H9 (cell line): Measurements from ENCODE around the gene CACNB4. TPM values are rescaled to one million over a fixed set of nuclear protein-coding genes. Genes with fewer than 3 reads are reported as not detected.

Experiments
- DNase-seq: peaks from one replicate; pipeline ENCODE4 v3.0.0-alpha.2; 2017
- H2AFZ ChIP-seq: one replicate; pipeline ENCODE4 v1.6.1; 2013; ENCODE audit warnings: mild to moderate bottlenecking, low read length, control low read depth, moderate library complexity
- H2AK5ac ChIP-seq: 2 replicates; pipeline ENCODE4 v1.6.1; 2013; ENCODE audit warnings: low read length, control low read depth, mixed read lengths; ENCODE audit not compliant: insufficient read length
- H2BK120ac ChIP-seq: one replicate; pipeline ENCODE4 v1.6.1; 2013; ENCODE audit warnings: low read depth, mild to moderate bottlenecking, low read length, control low read depth, inconsistent platforms; ENCODE audit not compliant: poor library complexity, severe bottlenecking
- H2BK12ac ChIP-seq: 2 replicates; pipeline ENCODE4 v1.6.1; 2013; ENCODE audit warnings: low read length, control low read depth, mixed read lengths, low read depth; ENCODE audit not compliant: insufficient read length
- H2BK15ac ChIP-seq: 2 replicates; pipeline ENCODE4 v1.6.1; 2013; ENCODE audit warnings: low read depth, low read length, control low read depth
- H2BK20ac ChIP-seq: one replicate; pipeline ENCODE4 v1.6.1; 2013; ENCODE audit warnings: low read depth, mild to moderate bottlenecking, low read length, control low read depth, inconsistent platforms; ENCODE audit not compliant: poor library complexity, severe bottlenecking
- H2BK5ac ChIP-seq: 2 replicates; pipeline ENCODE4 v1.6.1; 2013; ENCODE audit warnings: low read length, control low read depth, mixed read lengths; ENCODE audit not compliant: insufficient read length
- H3K14ac ChIP-seq: 2 replicates; pipeline ENCODE4 v1.6.1; 2013; ENCODE audit warnings: low read length, control low read depth; ENCODE audit not compliant: insufficient read depth
- H3K18ac ChIP-seq: 2 replicates; pipeline ENCODE4 v1.6.1; 2013; ENCODE audit warnings: low read depth, mild to moderate bottlenecking, mixed read lengths, low read length, control low read depth; ENCODE audit not compliant: insufficient read length
- H3K23ac ChIP-seq: 2 replicates; pipeline ENCODE4 v1.6.1; 2013; ENCODE audit warnings: low read length, control low read depth, mixed read lengths, low read depth; ENCODE audit not compliant: insufficient read length
- H3K23me2 ChIP-seq: 2 replicates; pipeline ENCODE4 v1.6.1; 2013; ENCODE audit warnings: low read depth, mild to moderate bottlenecking, mixed read lengths, low read length, control low read depth; ENCODE audit not compliant: insufficient read length, poor library complexity, severe bottlenecking
- H3K27ac ChIP-seq: 2 replicates; pipeline ENCODE4 v1.5.1; 2013; ENCODE audit warnings: low read length, control low read depth, mixed read lengths, low read depth; ENCODE audit not compliant: insufficient read length
- H3K27me3 ChIP-seq: 2 replicates; pipeline ENCODE4 v1.6.1; 2013; ENCODE audit warnings: low read length, control low read depth, inconsistent platforms; ENCODE audit not compliant: insufficient read depth
- H3K4ac ChIP-seq: 2 replicates; pipeline ENCODE4 v1.6.1; 2013; ENCODE audit warnings: low read depth, mild to moderate bottlenecking, control low read depth, inconsistent platforms, low read length, moderate library complexity
- H3K4me1 ChIP-seq: 2 replicates; pipeline ENCODE4 v1.6.1; 2013; ENCODE audit warnings: low read length, control low read depth, inconsistent platforms; ENCODE audit not compliant: insufficient read depth
- H3K4me2 ChIP-seq: 2 replicates; pipeline ENCODE4 v1.6.1; 2013; ENCODE audit warnings: low read length, control low read depth, mixed read lengths; ENCODE audit not compliant: insufficient read length, insufficient read depth
- H3K56ac ChIP-seq: 2 replicates; pipeline ENCODE4 v1.6.1; 2013; ENCODE audit warnings: low read depth, mild to moderate bottlenecking, mixed read lengths, low read length, control low read depth; ENCODE audit not compliant: insufficient read length
- H3K79me1 ChIP-seq: 2 replicates; pipeline ENCODE4 v1.6.1; 2013; ENCODE audit warnings: low read depth, mild to moderate bottlenecking, moderate library complexity, low read length, control low read depth, inconsistent platforms; ENCODE audit not compliant: insufficient read depth, poor library complexity, severe bottlenecking
- H3K79me2 ChIP-seq: 2 replicates; pipeline ENCODE4 v1.6.1; 2013; ENCODE audit warnings: low read length, control low read depth, inconsistent platforms; ENCODE audit not compliant: insufficient read depth
- H3K9ac ChIP-seq: 2 replicates; pipeline ENCODE4 v1.6.1; 2013; ENCODE audit warnings: low read length, control low read depth, mixed read lengths; ENCODE audit not compliant: insufficient read length; ENCODE audit errors: extremely low read depth
- H3K9me3 ChIP-seq: one replicate; pipeline ENCODE4 v1.6.1; 2013; ENCODE audit warnings: low read depth, low read length, inconsistent platforms; ENCODE audit not compliant: control insufficient read depth
- H3T11ph ChIP-seq: one replicate; pipeline ENCODE4 v1.6.1; 2013; ENCODE audit warnings: mild to moderate bottlenecking, low read length, control low read depth, inconsistent platforms
- H4K20me1 ChIP-seq: one replicate; pipeline ENCODE4 v1.6.1; 2013; ENCODE audit not compliant: control insufficient read depth, insufficient read length, insufficient read depth
- H4K5ac ChIP-seq: 2 replicates; pipeline ENCODE4 v1.6.1; 2013; ENCODE audit warnings: low read depth, mild to moderate bottlenecking, mixed read lengths, low read length, control low read depth; ENCODE audit not compliant: insufficient read length
- H4K8ac ChIP-seq: replicated peaks from 2 replicates; pipeline ENCODE4 v1.6.1; 2013; ENCODE audit warnings: low read length, control low read depth, mixed read lengths, low read depth; ENCODE audit not compliant: insufficient read length
- H4K91ac ChIP-seq: 2 replicates; pipeline ENCODE4 v1.6.1; 2013; ENCODE audit warnings: low read depth, mild to moderate bottlenecking, moderate library complexity, mixed read lengths, low read length, control low read depth; ENCODE audit not compliant: insufficient read length
- H3K27ac Mint-ChIP-seq, 3 experiments: 2 replicates in 2 of 3; 3 replicates in 1 of 3; pipeline ENCODE4 v1.8.0; 2020 to 2021; ENCODE audit warnings: mixed read lengths in 3 of 3, mild to moderate bottlenecking in 1 of 3, moderate library complexity in 1 of 3
- H3K27me3 Mint-ChIP-seq: 2 replicates; pipeline ENCODE4 v1.8.0; 2021; ENCODE audit warnings: low read depth, mild to moderate bottlenecking, moderate library complexity, mixed read lengths
- H3K36me3 Mint-ChIP-seq, 3 experiments: 2 replicates in 2 of 3; 3 replicates in 1 of 3; pipeline ENCODE4 v1.8.0; 2020 to 2021; ENCODE audit warnings: low read depth in 3 of 3, mixed read lengths in 3 of 3; ENCODE audit not compliant: insufficient read depth in 1 of 3
- H3K4me1 Mint-ChIP-seq, 2 experiments: 2 replicates each; pipeline ENCODE4 v1.8.0; 2020; ENCODE audit warnings: mixed read lengths in 2 of 2
- H3K4me3 Mint-ChIP-seq, 2 experiments: 2 replicates in 1 of 2; 3 replicates in 1 of 2; pipeline ENCODE4 v1.8.0; 2020 to 2021; ENCODE audit warnings: mild to moderate bottlenecking in 2 of 2, mixed read lengths in 2 of 2, moderate library complexity in 1 of 2
- H3K9me3 Mint-ChIP-seq, 2 experiments: 2 replicates in 1 of 2; 3 replicates in 1 of 2; pipeline ENCODE4 v1.8.0; 2020; ENCODE audit warnings: mild to moderate bottlenecking in 2 of 2, mixed read lengths in 2 of 2, moderate library complexity in 1 of 2
- CTCF ChIP-seq: fragments of 200-600 bp; sonication (generic); conservative IDR thresholded peaks from 3 replicates; pipeline ENCODE4 v1.8.0; 2021; ENCODE audit warnings: antibody characterized with exemption, mild to moderate bottlenecking
- WGBS: extraction: QIAGEN DNeasy Blood & Tissue Kit; methylation state at CpG from one replicate; pipeline ENCODE4 v1.1.7; 2013; ENCODE audit warnings: missing lambda C conversion rate, low lambda C conversion rate, mixed read lengths; ENCODE audit not compliant: insufficient read length; ENCODE audit errors: extremely low coverage; 5-methylcytosine and 5-hydroxymethylcytosine counted together
- total RNA-seq: library from RNA; stranded (reverse); gene quantifications from 2 replicates; pipeline ENCODE4 v1.2.1, GENCODE V29; 2021

Gene CACNB4
- total RNA-seq, 1 experiment from 2014 or later: 1.4 TPM

DNA sequence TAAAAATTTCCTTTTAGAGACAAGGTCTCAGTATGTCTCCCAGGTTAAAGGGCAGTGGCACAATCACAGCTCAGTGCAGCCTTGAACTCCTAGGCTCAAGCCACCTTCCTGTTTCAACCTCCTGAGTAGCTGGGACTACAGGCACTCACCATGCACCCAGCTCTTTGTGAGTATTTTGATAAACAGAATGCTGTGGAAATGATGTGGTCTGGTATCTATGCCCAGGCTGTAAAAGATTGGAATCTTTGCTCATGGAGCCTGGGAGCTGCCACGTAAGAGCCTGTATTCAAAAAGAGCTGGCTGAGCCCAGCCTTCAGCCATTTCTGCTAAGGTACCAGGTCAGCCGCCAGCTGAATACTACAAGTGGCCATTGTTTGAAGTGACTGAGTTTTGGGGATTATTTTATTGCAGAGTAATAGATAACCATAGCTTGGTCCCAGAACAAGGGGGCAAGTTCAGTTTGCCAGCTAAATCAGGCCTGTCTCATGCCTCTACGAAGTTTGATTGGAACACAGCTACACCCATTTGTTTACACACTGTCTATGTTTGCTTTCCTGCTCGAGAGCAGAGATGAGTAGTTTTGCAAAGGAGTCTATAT is 249.3 kb downstream of the CACNB4 start:
- H3K23me2 ChIP-seq: no peaks in the 10 kb centered on the region

More for the DNA sequence above, 249.3 kb downstream of the CACNB4 start:
- Histone ChIP-seq H3K23ac (no peak overlapping the region), H3K4me1 (no peaks in the 10 kb centered on the region), H4K20me1 (no peaks in the 10 kb centered on the region), H3K18ac (no peak overlapping the region), H4K91ac (no peak overlapping the region), H3K4me2 (no peak overlapping the region), H3K27ac (no peak overlapping the region), H3K9me3 (no peaks in the 10 kb centered on the region), H4K5ac (no peak overlapping the region), H2BK120ac (no peak overlapping the region), H2BK12ac (no peak overlapping the region), H3K79me2 (no peaks in the 10 kb centered on the region), H3K79me1 (no peaks in the 10 kb centered on the region), H2BK15ac (no peak overlapping the region), H3K56ac (no peak overlapping the region), H2BK5ac (no peak overlapping the region), H3K9ac (no peak overlapping the region), H2BK20ac (no peak overlapping the region), H4K8ac (no peak overlapping the region), H2AK5ac (no peak overlapping the region), H3K14ac (no peak overlapping the region), H3K4ac (no peak overlapping the region), H3K27me3 (no peaks in the 10 kb centered on the region), H3T11ph (no peak overlapping the region), H2AFZ (no peak overlapping the region)
- H3K4me3 Mint-ChIP-seq: no peak overlapping the region
- TF ChIP-seq CTCF: no peak
- no peaks in the 10 kb centered on the region for H3K9me3 Mint-ChIP-seq
- no peak overlapping the region for H3K27ac Mint-ChIP-seq
- H3K27me3 Mint-ChIP-seq: no peaks in the 10 kb centered on the region
- H3K4me1 Mint-ChIP-seq: 0 out of 4 replicates have a peak, but pooled peaks cover 4 to 5% of the 10 kb centered on the region in 2 experiments
- no peak for DNase-seq
- WGBS: no CpG with 5 or more reads among the region's 4 CpGs
- no peaks in the 10 kb centered on the region for H3K36me3 Mint-ChIP-seq
